Endothelial cell of umbilical vein (primary cell): Measurements from ENCODE around the gene EXT2. TPM values are rescaled to one million over a fixed set of nuclear protein-coding genes. Genes with fewer than 3 reads are reported as not detected.

ENCODE experiments used
- BruUV-seq: library from RNA; stranded (reverse); fragments of 400-500 nt; replicated peaks from 2 replicates; lab custom pipeline; 2021; lab: Mats Ljungman, UMichigan
- CTCF ChIA-PET: fragments of 300-600, 350-600 bp; sonication (Branson Sonifier 250); formaldehyde crosslinking; loops from one replicate; lab custom pipeline; 2021; ENCODE audit warnings: antibody characterized with exemption, inconsistent platforms; lab: Charles Lee
- POLR2A ChIA-PET: fragments of 300-600, 350-600 bp; sonication (Branson Sonifier 250); formaldehyde crosslinking; loops from one replicate; lab custom pipeline; 2021; ENCODE audit warnings: antibody characterized with exemption, inconsistent platforms; lab: Charles Lee
- DNase-seq: peaks from one replicate; pipeline ENCODE4 v3.0.0-alpha.2; 2011; ENCODE audit warnings: low read depth, low spot score
- FAIRE-seq: peaks from 2 replicates; lab custom pipeline; 2011; peaks lifted over from hg19 to GRCh38; lab: Jason Lieb, UNC
- H2AFZ ChIP-seq: 2 replicates; pipeline ENCODE4 v1.6.0; 2012; ENCODE audit warnings: low read depth, low read length, control low read depth, inconsistent platforms
- H3K27ac ChIP-seq: 2 replicates; pipeline ENCODE4 v1.5.1; 2011; ENCODE audit warnings: low read depth, mild to moderate bottlenecking, control low read depth, low read length, moderate library complexity; ENCODE audit not compliant: insufficient read depth
- H3K27me3 ChIP-seq, 2 experiments: 2 replicates each; pipeline versions ENCODE4 v1.6.0 to v1.6.1; 2011; ENCODE audit warnings: low read length in 2 of 2, mixed read lengths in 1 of 2; ENCODE audit not compliant: control insufficient read depth in 2 of 2, insufficient read depth in 2 of 2
- H3K36me3 ChIP-seq, 2 experiments: 2 replicates in 1 of 2; 3 replicates in 1 of 2; pipeline ENCODE4 v1.5.1; 2011; ENCODE audit warnings: low read length in 2 of 2, mild to moderate bottlenecking in 1 of 2, moderate library complexity in 1 of 2; ENCODE audit not compliant: control insufficient read depth in 2 of 2, insufficient read depth in 2 of 2; ENCODE audit errors: extremely low read depth in 1 of 2
- H3K4me1 ChIP-seq: 3 replicates; pipeline ENCODE4 v1.5.1; 2011; ENCODE audit warnings: mild to moderate bottlenecking, low read length; ENCODE audit not compliant: control insufficient read depth, insufficient read depth; ENCODE audit errors: extremely low read depth
- H3K4me2 ChIP-seq: 2 replicates; pipeline ENCODE4 v1.6.1; 2011; ENCODE audit warnings: low read length, control low read depth, mixed read lengths; ENCODE audit not compliant: insufficient read depth
- H3K4me3 ChIP-seq, 3 experiments: fragments of 200-600 bp in 1 of 3; sonication (generic), shearing (Covaris generic) in 1 of 3; replicated peaks in 1 of 3; 2 replicates each; pipeline ENCODE4 v1.5.1; 2011 to 2016; ENCODE audit warnings: control low read depth in 3 of 3, low read length in 3 of 3, mild to moderate bottlenecking in 2 of 3, inconsistent platforms in 1 of 3, low read depth in 1 of 3, moderate library complexity in 1 of 3; ENCODE audit not compliant: insufficient read depth in 1 of 3
- H3K79me2 ChIP-seq: 2 replicates; pipeline ENCODE4 v1.6.0; 2012; ENCODE audit warnings: low read length, inconsistent platforms; ENCODE audit not compliant: control insufficient read depth, insufficient read depth
- H3K9ac ChIP-seq: replicated peaks from 2 replicates; pipeline ENCODE3; 2011; ENCODE audit warnings: low read length, control low read depth; ENCODE audit not compliant: insufficient read depth; ENCODE audit errors: extremely low read depth
- H3K9me1 ChIP-seq: replicated peaks from 3 replicates; pipeline ENCODE4 v1.6.0; 2011; ENCODE audit warnings: mild to moderate bottlenecking, low read length; ENCODE audit not compliant: control insufficient read depth, insufficient read depth; ENCODE audit errors: extremely low read depth
- H3K9me3 ChIP-seq: replicated peaks from 2 replicates; pipeline ENCODE4 v1.5.1; 2012; ENCODE audit warnings: low read length, inconsistent platforms; ENCODE audit not compliant: control insufficient read depth, insufficient read depth
- H4K20me1 ChIP-seq: replicated peaks from 2 replicates; pipeline ENCODE3; 2011; ENCODE audit warnings: mild to moderate bottlenecking, low read length; ENCODE audit not compliant: control insufficient read depth, insufficient read depth; ENCODE audit errors: extremely low read depth
- EZH2 ChIP-seq: IDR thresholded peaks from 2 replicates; pipeline ENCODE4 v1.6.1; 2012; ENCODE audit warnings: borderline replicate concordance, low read depth, mild to moderate bottlenecking, moderate library complexity, low read length, inconsistent platforms; ENCODE audit not compliant: severe bottlenecking
- FOS ChIP-seq: IDR thresholded peaks from 2 replicates; pipeline ENCODE4 v1.6.1; 2011; ENCODE audit warnings: mild to moderate bottlenecking, low read length, moderate library complexity, borderline replicate concordance; ENCODE audit not compliant: insufficient read depth
- GATA2 ChIP-seq: IDR thresholded peaks from 2 replicates; pipeline ENCODE4 v1.7.0; 2011; ENCODE audit warnings: low read depth, mild to moderate bottlenecking, moderate library complexity, mixed read lengths, low read length; ENCODE audit not compliant: insufficient read length, insufficient read depth
- JUN ChIP-seq: IDR thresholded peaks from 2 replicates; pipeline ENCODE4 v1.6.1; 2011; ENCODE audit warnings: borderline replicate concordance, low read depth; ENCODE audit not compliant: insufficient read length, insufficient read depth
- MYC ChIP-seq: IDR thresholded peaks from one replicate; pipeline ENCODE4 v1.6.1; 2011; ENCODE audit warnings: mild to moderate bottlenecking, low read depth, low read length
- POLR2A ChIP-seq: IDR thresholded peaks from 2 replicates; pipeline ENCODE4 v1.6.1; 2012; ENCODE audit warnings: low read depth, mild to moderate bottlenecking, control low read depth, low read length
- POLR2AphosphoS5 ChIP-seq: IDR thresholded peaks from 2 replicates; pipeline ENCODE4 v1.6.1; 2012; ENCODE audit warnings: low read depth, mild to moderate bottlenecking, control low read depth, low read length, moderate library complexity; ENCODE audit not compliant: insufficient read depth
- dilution Hi-C: fragments of 300-500 bp; cut with MboI; formaldehyde crosslinking; loops from one replicate; pipeline ENCODE4 v1.15.0; 2019; ENCODE audit warnings: low sequenced_read_pairs; ENCODE audit not compliant: extremely low pct_ligation_motif_present
- intact Hi-C: fragments of 100-400 bp; cut with micrococcal nuclease; formaldehyde crosslinking; loops from one replicate; pipeline ENCODE4 v1.10.0; 2022
- polyA plus RNA-seq, 4 experiments: library from polyadenylated mRNA; depleted of rRNA in 3 of 4; stranded (reverse) in 3 of 4; unstranded in 1 of 4; fragments of >200 nt; gene quantifications; 2 replicates each; pipeline versions ENCODE4 v1.2.1 to v1.2.3, GENCODE V29; 2011 to 2012; ENCODE audit warnings: missing spikeins in 1 of 4
- total RNA-seq: library from RNA; stranded (reverse); gene quantifications from 2 replicates; pipeline ENCODE4 v1.2.3, GENCODE V29; 2021
- TF ChIP-seq, protein P1 (sequence below): IDR thresholded peaks from 2 replicates; pipeline ENCODE4 v1.6.1; 2011; ENCODE audit not compliant: insufficient read depth, insufficient read length
- TF ChIP-seq, protein P2 (sequence below), 2 donors: IDR thresholded peaks; 1 replicate in 1 of 2; 2 replicates in 1 of 2; pipeline ENCODE4 v1.5.1; 2011; ENCODE audit warnings: low read length in 2 of 2, mild to moderate bottlenecking in 2 of 2, moderate library complexity in 2 of 2, control low read depth in 1 of 2, inconsistent platforms in 1 of 2, low read depth in 1 of 2; ENCODE audit not compliant: insufficient read depth in 1 of 2; ENCODE audit errors: extremely low read depth in 1 of 2

EXT2 gene
- total and polyA plus RNA-seq, 2 donors (not counting 3 experiments of a cell fraction or from before 2014, with no cell fraction given), result 50.9 to 60.3 TPM

DNA sequence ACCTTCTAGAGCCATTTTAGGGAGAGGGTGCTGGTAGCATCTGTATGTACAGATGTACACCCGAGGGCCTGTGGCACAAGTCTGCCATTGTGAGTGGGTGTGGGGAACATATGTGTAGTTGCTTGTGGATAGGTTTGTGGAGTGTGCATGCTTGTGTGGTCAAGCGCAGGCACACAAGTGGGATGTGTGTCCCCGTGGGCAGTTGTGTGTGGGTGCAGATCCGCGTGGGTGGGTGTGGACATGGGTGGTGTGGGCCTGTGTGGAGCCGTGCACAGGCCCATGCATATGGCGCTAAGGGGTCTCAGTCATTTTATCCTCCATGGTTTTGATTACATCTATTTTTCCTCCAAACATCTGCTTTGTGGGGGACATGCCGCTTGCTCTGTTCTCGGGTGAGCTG is 185.7 kb downstream of the EXT2 start:
- intact Hi-C loops (no loop called here), dilution Hi-C loops (no loop called here)
- CTCF ChIA-PET, result no interaction called here
- no peak overlapping the region for H3K9ac ChIP-seq
- FAIRE-seq (no peak), DNase-seq (no peak)
- BruUV-seq, result no TSS peak
- no peaks in the 10 kb centered on the region for H3K36me3 ChIP-seq
- H3K4me1 ChIP-seq, result no peaks in the 10 kb centered on the region
- no peaks in the 10 kb centered on the region for H4K20me1 ChIP-seq
- H3K27ac ChIP-seq, result no peak overlapping the region
- no peak overlapping the region for H2AFZ ChIP-seq
- no peaks in the 10 kb centered on the region for H3K9me1 ChIP-seq
- POLR2A ChIA-PET, result no interaction called here
- H3K9me3 ChIP-seq, result no peaks in the 10 kb centered on the region
- TF ChIP-seq FOS, result no peak
- TF ChIP-seq MYC, result no peak
- TF ChIP-seq EZH2, result no peak
- TF ChIP-seq, protein P1, sequence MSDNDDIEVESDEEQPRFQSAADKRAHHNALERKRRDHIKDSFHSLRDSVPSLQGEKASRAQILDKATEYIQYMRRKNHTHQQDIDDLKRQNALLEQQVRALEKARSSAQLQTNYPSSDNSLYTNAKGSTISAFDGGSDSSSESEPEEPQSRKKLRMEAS, result no peak
- TF ChIP-seq GATA2, result no peak
- TF ChIP-seq POLR2A, result no peak
- TF ChIP-seq, protein P2, sequence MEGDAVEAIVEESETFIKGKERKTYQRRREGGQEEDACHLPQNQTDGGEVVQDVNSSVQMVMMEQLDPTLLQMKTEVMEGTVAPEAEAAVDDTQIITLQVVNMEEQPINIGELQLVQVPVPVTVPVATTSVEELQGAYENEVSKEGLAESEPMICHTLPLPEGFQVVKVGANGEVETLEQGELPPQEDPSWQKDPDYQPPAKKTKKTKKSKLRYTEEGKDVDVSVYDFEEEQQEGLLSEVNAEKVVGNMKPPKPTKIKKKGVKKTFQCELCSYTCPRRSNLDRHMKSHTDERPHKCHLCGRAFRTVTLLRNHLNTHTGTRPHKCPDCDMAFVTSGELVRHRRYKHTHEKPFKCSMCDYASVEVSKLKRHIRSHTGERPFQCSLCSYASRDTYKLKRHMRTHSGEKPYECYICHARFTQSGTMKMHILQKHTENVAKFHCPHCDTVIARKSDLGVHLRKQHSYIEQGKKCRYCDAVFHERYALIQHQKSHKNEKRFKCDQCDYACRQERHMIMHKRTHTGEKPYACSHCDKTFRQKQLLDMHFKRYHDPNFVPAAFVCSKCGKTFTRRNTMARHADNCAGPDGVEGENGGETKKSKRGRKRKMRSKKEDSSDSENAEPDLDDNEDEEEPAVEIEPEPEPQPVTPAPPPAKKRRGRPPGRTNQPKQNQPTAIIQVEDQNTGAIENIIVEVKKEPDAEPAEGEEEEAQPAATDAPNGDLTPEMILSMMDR (IDR thresholded peaks at IDR 0.05; ENCODE audit: extremely low read depth in 1 of 2, insufficient read depth in 1 of 2, low read depth in 1 of 2, low read length in 2 of 2), result no peak
- TF ChIP-seq POLR2AphosphoS5, result no peak
- TF ChIP-seq JUN, result no peak
- no peaks in the 10 kb centered on the region for H3K79me2 ChIP-seq
- no peak overlapping the region for H3K4me3 ChIP-seq
- peaks cover 0 to 1% of the 10 kb centered on the region in 2 experiments for H3K27me3 ChIP-seq
- H3K4me2 ChIP-seq, result no peak overlapping the region
